Measurements from ENCODE around the gene SGCD. TPM values are rescaled to one million over a fixed set of nuclear protein-coding genes. Genes with fewer than 3 reads are reported as not detected.

The SGCD gene
- total RNA-seq, 2 experiments from 2014 or later = not detected

GRCh38 chr5:156526081-156526925, 199.3 kb downstream of the SGCD start:
- Mint-ChIP-seq H3K9me3 (no peaks in the 10 kb centered on the region), H3K4me1 (ENCODE audit: low read depth) (no peaks in the 10 kb centered on the region), H3K36me3 (ENCODE audit: low read depth) (no peaks in the 10 kb centered on the region), H3K4me3 (no peak overlapping the region), H3K27ac (no peak overlapping the region), H3K27me3 (peaks cover 7% of the 10 kb centered on the region)
- ATAC-seq (no peak), DNase-seq (no peak)
- TF ChIP-seq, protein P1, sequence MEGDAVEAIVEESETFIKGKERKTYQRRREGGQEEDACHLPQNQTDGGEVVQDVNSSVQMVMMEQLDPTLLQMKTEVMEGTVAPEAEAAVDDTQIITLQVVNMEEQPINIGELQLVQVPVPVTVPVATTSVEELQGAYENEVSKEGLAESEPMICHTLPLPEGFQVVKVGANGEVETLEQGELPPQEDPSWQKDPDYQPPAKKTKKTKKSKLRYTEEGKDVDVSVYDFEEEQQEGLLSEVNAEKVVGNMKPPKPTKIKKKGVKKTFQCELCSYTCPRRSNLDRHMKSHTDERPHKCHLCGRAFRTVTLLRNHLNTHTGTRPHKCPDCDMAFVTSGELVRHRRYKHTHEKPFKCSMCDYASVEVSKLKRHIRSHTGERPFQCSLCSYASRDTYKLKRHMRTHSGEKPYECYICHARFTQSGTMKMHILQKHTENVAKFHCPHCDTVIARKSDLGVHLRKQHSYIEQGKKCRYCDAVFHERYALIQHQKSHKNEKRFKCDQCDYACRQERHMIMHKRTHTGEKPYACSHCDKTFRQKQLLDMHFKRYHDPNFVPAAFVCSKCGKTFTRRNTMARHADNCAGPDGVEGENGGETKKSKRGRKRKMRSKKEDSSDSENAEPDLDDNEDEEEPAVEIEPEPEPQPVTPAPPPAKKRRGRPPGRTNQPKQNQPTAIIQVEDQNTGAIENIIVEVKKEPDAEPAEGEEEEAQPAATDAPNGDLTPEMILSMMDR (IDR thresholded peaks at IDR 0.05) = no peak
- intact Hi-C loops (cut with micrococcal nuclease) = no loop called here
- CTCF ChIA-PET = no interaction called here
- POLR2A ChIA-PET = no interaction called here

DNA sequence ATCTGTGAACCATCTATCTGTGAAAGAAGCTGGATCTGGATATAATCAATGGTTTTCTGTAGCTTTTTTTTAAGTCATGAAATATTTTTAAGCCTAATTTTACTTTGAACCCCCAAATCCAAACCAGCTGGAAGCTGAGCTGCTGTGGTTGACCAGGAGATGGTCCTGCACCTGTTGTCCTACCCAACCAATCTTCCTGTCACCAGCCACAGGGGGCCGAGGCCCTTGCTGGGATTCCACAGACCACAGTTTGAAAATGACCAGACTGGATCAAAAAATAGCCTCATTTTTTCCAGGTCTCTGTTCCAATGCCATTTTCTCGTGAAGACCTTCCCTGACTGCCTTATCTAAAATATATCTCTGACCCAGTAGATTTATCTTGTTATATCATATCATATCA, 200.6 kb downstream of the SGCD start:
- TF ChIP-seq, protein P1 (IDR thresholded peaks at IDR 0.05) = no peak
- Mint-ChIP-seq H3K4me1 (ENCODE audit: low read depth) (no peaks in the 10 kb centered on the region), H3K27ac (no peak overlapping the region)

DNA sequence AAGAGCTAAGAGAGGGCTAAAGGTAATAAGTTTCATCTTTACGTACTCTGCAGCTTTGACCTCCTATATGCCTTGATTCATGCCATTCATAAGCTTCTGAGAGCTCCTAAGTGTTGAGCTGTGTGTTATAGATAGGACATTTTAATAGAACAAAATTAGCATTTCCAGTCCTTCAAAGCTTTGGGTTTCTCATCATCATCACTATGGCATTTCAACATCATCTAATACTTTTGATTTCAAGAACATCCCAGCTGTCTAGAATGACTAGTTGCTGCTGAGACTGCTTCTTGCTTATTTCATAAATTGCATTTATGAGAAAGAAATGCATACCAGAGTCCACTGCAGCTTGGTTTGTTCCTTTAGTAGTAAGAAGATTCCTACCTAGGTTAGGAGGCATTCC, 201.7 kb downstream of the SGCD start:
- no peak overlapping the region for H3K4me3 Mint-ChIP-seq
- TF ChIP-seq, protein P1 (IDR thresholded peaks at IDR 0.05) = no peak
- peaks cover 7% of the 10 kb centered on the region for H3K27me3 Mint-ChIP-seq
- H3K27ac Mint-ChIP-seq = no peak overlapping the region
- ChIA-PET POLR2A (no interaction called here), CTCF (no interaction called here)
- intact Hi-C loops (cut with micrococcal nuclease) = no loop called here
- no peaks in the 10 kb centered on the region for H3K9me3 Mint-ChIP-seq
- no peaks in the 10 kb centered on the region for H3K36me3 Mint-ChIP-seq (ENCODE audit: low read depth)
- ATAC-seq = no peak
- no peaks in the 10 kb centered on the region for H3K4me1 Mint-ChIP-seq (ENCODE audit: low read depth)
- no peak for DNase-seq

More for the DNA sequence above, 200.6 kb downstream of the SGCD start:
- ChIA-PET CTCF (no interaction called here), POLR2A (no interaction called here)
- Mint-ChIP-seq H3K4me3 (no peak overlapping the region), H3K9me3 (no peaks in the 10 kb centered on the region), H3K27me3 (peaks cover 7% of the 10 kb centered on the region), H3K36me3 (ENCODE audit: low read depth) (no peaks in the 10 kb centered on the region)
- intact Hi-C loops (cut with micrococcal nuclease) = no loop called here
- DNase-seq (no peak), ATAC-seq (no peak)

DNA sequence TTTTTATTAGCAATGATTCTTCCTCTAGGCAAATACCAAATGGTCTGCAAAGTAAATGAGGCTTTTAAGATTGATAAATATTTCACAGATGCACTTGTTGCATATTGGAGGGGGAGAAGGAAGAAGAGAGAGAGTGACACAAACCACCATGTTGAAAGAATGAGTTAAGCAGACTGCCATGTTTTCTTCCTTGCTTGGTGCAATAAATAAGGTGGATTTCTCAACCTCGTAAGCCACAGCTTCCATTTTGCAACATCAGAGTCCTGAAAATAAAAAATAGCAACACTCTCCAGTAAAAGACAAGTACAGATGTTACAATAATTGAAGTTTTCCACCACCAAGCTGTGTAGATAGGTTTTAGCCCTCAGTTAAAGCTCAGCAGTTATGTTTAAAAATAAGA, 202.9 kb downstream of the SGCD start:
- H3K27me3 Mint-ChIP-seq = peaks cover 11% of the 10 kb centered on the region
- no peak overlapping the region for H3K27ac Mint-ChIP-seq
- no peaks in the 10 kb centered on the region for H3K4me1 Mint-ChIP-seq (ENCODE audit: low read depth)
- ATAC-seq = no peak
- no peaks in the 10 kb centered on the region for H3K36me3 Mint-ChIP-seq (ENCODE audit: low read depth)
- TF ChIP-seq, protein P1 (IDR thresholded peaks at IDR 0.05) = no peak
- H3K9me3 Mint-ChIP-seq = no peaks in the 10 kb centered on the region
- intact Hi-C loops (cut with micrococcal nuclease) = no loop called here
- DNase-seq = no peak
- no peak overlapping the region for H3K4me3 Mint-ChIP-seq
- POLR2A ChIA-PET = no interaction called here
- CTCF ChIA-PET = no interaction called here

GRCh38 chr5:156531199-156531598, 204.2 kb downstream of the SGCD start:
- no peak for DNase-seq
- H3K27me3 Mint-ChIP-seq = peaks cover 11% of the 10 kb centered on the region
- no peak overlapping the region for H3K4me3 Mint-ChIP-seq
- intact Hi-C loops (cut with micrococcal nuclease) = no loop called here
- H3K9me3 Mint-ChIP-seq = no peaks in the 10 kb centered on the region
- no peaks in the 10 kb centered on the region for H3K36me3 Mint-ChIP-seq (ENCODE audit: low read depth)
- H3K4me1 Mint-ChIP-seq (ENCODE audit: low read depth) = no peaks in the 10 kb centered on the region
- no peak overlapping the region for H3K27ac Mint-ChIP-seq
- CTCF ChIA-PET = no interaction called here
- POLR2A ChIA-PET = no interaction called here
- TF ChIP-seq, protein P1 (IDR thresholded peaks at IDR 0.05) = no peak
- ATAC-seq = no peak

All from activated CD8-positive, alpha-beta T cell treated with anti-CD3 and anti-CD28 coated beads for 36 hours (primary cell).